Neural cell (in vitro differentiated cells): ENCODE results near the gene CFHR2.

ENCODE experiments used
- CTCF ChIP-seq: fragments of 450-650 bp; IDR thresholded peaks from 2 replicates; pipeline ENCODE4 v1.5.1; 2014; ENCODE audit warnings: antibody characterized with exemption, mild to moderate bottlenecking, moderate library complexity; ENCODE audit not compliant: poor library complexity, severe bottlenecking
- POLR2AphosphoS5 ChIP-seq: IDR thresholded peaks from 2 replicates; pipeline ENCODE4 v1.6.1; 2012
- TAF1 ChIP-seq: IDR thresholded peaks from 2 replicates; pipeline ENCODE4 v1.6.1; 2012; ENCODE audit warnings: low read depth
- TF ChIP-seq, protein P1 (sequence below): IDR thresholded peaks from 2 replicates; pipeline ENCODE4 v1.6.1; 2012; ENCODE audit warnings: borderline replicate concordance

DNA sequence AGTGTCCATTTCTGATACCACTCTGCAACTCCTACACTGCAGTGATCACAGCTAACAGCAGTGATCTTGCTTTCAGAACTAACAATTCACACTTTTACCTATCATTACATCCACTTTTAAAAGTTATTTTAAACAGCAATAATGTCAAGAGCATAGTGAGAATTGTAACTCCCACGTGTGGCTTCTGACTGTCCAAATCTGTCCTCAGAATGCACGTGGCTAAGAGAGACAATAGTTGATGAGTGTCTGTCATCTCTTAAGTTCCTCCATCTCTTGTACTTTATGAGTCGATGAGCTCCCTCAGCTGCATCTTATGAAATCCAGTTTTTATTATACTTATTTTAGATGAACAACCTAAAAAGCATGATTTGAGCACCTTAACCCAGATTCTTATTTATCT lies 17.3 kb downstream of the CFHR2 start:
- TF ChIP-seq CTCF (no peak), TAF1 (no peak), POLR2AphosphoS5 (no peak)
- TF ChIP-seq, protein P1, sequence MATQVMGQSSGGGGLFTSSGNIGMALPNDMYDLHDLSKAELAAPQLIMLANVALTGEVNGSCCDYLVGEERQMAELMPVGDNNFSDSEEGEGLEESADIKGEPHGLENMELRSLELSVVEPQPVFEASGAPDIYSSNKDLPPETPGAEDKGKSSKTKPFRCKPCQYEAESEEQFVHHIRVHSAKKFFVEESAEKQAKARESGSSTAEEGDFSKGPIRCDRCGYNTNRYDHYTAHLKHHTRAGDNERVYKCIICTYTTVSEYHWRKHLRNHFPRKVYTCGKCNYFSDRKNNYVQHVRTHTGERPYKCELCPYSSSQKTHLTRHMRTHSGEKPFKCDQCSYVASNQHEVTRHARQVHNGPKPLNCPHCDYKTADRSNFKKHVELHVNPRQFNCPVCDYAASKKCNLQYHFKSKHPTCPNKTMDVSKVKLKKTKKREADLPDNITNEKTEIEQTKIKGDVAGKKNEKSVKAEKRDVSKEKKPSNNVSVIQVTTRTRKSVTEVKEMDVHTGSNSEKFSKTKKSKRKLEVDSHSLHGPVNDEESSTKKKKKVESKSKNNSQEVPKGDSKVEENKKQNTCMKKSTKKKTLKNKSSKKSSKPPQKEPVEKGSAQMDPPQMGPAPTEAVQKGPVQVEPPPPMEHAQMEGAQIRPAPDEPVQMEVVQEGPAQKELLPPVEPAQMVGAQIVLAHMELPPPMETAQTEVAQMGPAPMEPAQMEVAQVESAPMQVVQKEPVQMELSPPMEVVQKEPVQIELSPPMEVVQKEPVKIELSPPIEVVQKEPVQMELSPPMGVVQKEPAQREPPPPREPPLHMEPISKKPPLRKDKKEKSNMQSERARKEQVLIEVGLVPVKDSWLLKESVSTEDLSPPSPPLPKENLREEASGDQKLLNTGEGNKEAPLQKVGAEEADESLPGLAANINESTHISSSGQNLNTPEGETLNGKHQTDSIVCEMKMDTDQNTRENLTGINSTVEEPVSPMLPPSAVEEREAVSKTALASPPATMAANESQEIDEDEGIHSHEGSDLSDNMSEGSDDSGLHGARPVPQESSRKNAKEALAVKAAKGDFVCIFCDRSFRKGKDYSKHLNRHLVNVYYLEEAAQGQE, result no peak
